IPS-20b (cell line): ENCODE data around the gene PCYT2.

Source experiments
- H3K27ac ChIP-seq: one replicate; pipeline ENCODE4 v1.5.1; 2013; ENCODE audit warnings: low read length
- H3K27me3 ChIP-seq: 2 replicates; pipeline ENCODE4 v1.6.1; 2013; ENCODE audit warnings: mild to moderate bottlenecking, low read length, inconsistent platforms; ENCODE audit not compliant: insufficient read depth
- H3K36me3 ChIP-seq: 2 replicates; pipeline ENCODE4 v1.6.1; 2013; ENCODE audit warnings: low read depth, mild to moderate bottlenecking, inconsistent platforms, low read length, moderate library complexity; ENCODE audit not compliant: insufficient read depth
- H3K4me1 ChIP-seq: 2 replicates; pipeline ENCODE4 v1.6.1; 2013; ENCODE audit warnings: mild to moderate bottlenecking, control low read depth, inconsistent platforms, low read length, moderate library complexity; ENCODE audit not compliant: insufficient read depth
- H3K4me3 ChIP-seq: 2 replicates; pipeline ENCODE4 v1.5.1; 2013; ENCODE audit warnings: mild to moderate bottlenecking, low read length, inconsistent platforms
- H3K9ac ChIP-seq: 2 replicates; pipeline ENCODE4 v1.6.1; 2013; ENCODE audit warnings: low read depth, mild to moderate bottlenecking, inconsistent platforms, low read length, moderate library complexity
- H3K9me3 ChIP-seq: 2 replicates; pipeline ENCODE4 v1.6.1; 2013; ENCODE audit warnings: mild to moderate bottlenecking, low read depth, low read length, inconsistent platforms; ENCODE audit not compliant: insufficient read depth

The PCYT2 gene

GRCh38 chr17:81869221-81870130 is 41.7 kb downstream of the PCYT2 start:
- Histone ChIP-seq H3K9ac (peak overlapping the region; percentile 81), H3K27ac (no peak overlapping the region), H3K36me3 (peaks cover 17% of the 10 kb centered on the region; the same call in 1 of the 2 replicates), H3K9me3 (no peaks in the 10 kb centered on the region), H3K4me3 (peak overlapping the region; percentile 89), H3K4me1 (no peaks in the 10 kb centered on the region), H3K27me3 (no peaks in the 10 kb centered on the region)

- H3K27me3 ChIP-seq = no peaks in the 10 kb centered on the region
- no peaks in the 10 kb centered on the region for H3K4me1 ChIP-seq
- no peak overlapping the region for H3K9ac ChIP-seq
- no peak overlapping the region for H3K27ac ChIP-seq
- no peaks in the 10 kb centered on the region for H3K9me3 ChIP-seq
- no peak overlapping the region for H3K4me3 ChIP-seq
- peaks cover 24% of the 10 kb centered on the region for H3K36me3 ChIP-seq
Observed at GRCh38 chr17:81868674-81869220, 42.5 kb downstream of the PCYT2 start.

GRCh38 chr17:81867991-81868673 is 43.1 kb downstream of the PCYT2 start:
- Histone ChIP-seq H3K9me3 (no peaks in the 10 kb centered on the region), H3K4me1 (no peaks in the 10 kb centered on the region), H3K27me3 (no peaks in the 10 kb centered on the region), H3K27ac (no peak overlapping the region), H3K9ac (peak overlapping the region; percentile 45), H3K36me3 (peaks cover 30% of the 10 kb centered on the region), H3K4me3 (no peak overlapping the region)

- Histone ChIP-seq H3K4me3 (no peak overlapping the region), H3K9me3 (no peaks in the 10 kb centered on the region), H3K9ac (peak overlapping the region; percentile 45; the same call in 1 of the 2 replicates), H3K27me3 (no peaks in the 10 kb centered on the region), H3K36me3 (peaks cover 36% of the 10 kb centered on the region), H3K4me1 (no peaks in the 10 kb centered on the region), H3K27ac (peak overlapping the region; percentile 28)
Observed at GRCh38 chr17:81867170-81867990, 43.8 kb downstream of the PCYT2 start.

GRCh38 chr17:81866440-81867169 is 44.6 kb downstream of the PCYT2 start:
- Histone ChIP-seq H3K4me1 (no peaks in the 10 kb centered on the region), H3K9ac (peak overlapping the region; percentile 45; the same call in 1 of the 2 replicates), H3K27me3 (no peaks in the 10 kb centered on the region), H3K4me3 (no peak overlapping the region), H3K36me3 (peaks cover 36% of the 10 kb centered on the region), H3K27ac (peak overlapping the region; percentile 28), H3K9me3 (no peaks in the 10 kb centered on the region)

GRCh38 chr17:81865733-81866439 is 45.3 kb downstream of the PCYT2 start:
- Histone ChIP-seq H3K9ac (no peak overlapping the region), H3K4me1 (no peaks in the 10 kb centered on the region), H3K9me3 (no peaks in the 10 kb centered on the region), H3K27ac (no peak overlapping the region), H3K27me3 (no peaks in the 10 kb centered on the region), H3K4me3 (no peak overlapping the region), H3K36me3 (peaks cover 36% of the 10 kb centered on the region)

- no peaks in the 10 kb centered on the region for H3K9me3 ChIP-seq
- H3K27me3 ChIP-seq = no peaks in the 10 kb centered on the region
- H3K9ac ChIP-seq = no peak overlapping the region
- H3K4me3 ChIP-seq = no peak overlapping the region
- no peak overlapping the region for H3K27ac ChIP-seq
- H3K4me1 ChIP-seq = no peaks in the 10 kb centered on the region
- peaks cover 36% of the 10 kb centered on the region for H3K36me3 ChIP-seq
Observed at GRCh38 chr17:81865358-81865732, 45.9 kb downstream of the PCYT2 start.

GRCh38 chr17:81863833-81864768 is 47.1 kb downstream of the PCYT2 start:
- Histone ChIP-seq H3K27ac (no peak overlapping the region), H3K9me3 (no peaks in the 10 kb centered on the region), H3K4me1 (0 out of 2 replicates have a peak, but pooled peaks cover 4% of the 10 kb centered on the region), H3K9ac (no peak overlapping the region), H3K4me3 (no peak overlapping the region), H3K36me3 (peaks cover 35% of the 10 kb centered on the region), H3K27me3 (no peaks in the 10 kb centered on the region)

- H3K9me3 ChIP-seq = no peaks in the 10 kb centered on the region
- no peak overlapping the region for H3K27ac ChIP-seq
- H3K4me1 ChIP-seq = 0 out of 2 replicates have a peak, but pooled peaks cover 4% of the 10 kb centered on the region
- no peak overlapping the region for H3K9ac ChIP-seq
- H3K36me3 ChIP-seq = peaks cover 40% of the 10 kb centered on the region
- no peak overlapping the region for H3K4me3 ChIP-seq
- H3K27me3 ChIP-seq = no peaks in the 10 kb centered on the region
Observed at GRCh38 chr17:81863123-81863675, 48.0 kb downstream of the PCYT2 start.
